ENCODE data around the gene RSPH9.
"Not testable (repeated sequence)": the region's sequence is repeated elsewhere in the genome, so short reads cannot be mapped to it uniquely, and the experiment has no call there.

Gene RSPH9

GRCh38 chr6:43687437-43688347 lies 42.9 kb downstream of the RSPH9 start, which contains the start of gene MRPS18A:
MRPS18A (minus strand) TSS chr6:43687791; CDS start chr6:43687779, 12 bp downstream.
- peak; percentile 85 for DNase-seq (ENCODE audit: low spot score)

GRCh38 chr6:43689421-43689820 lies 44.6 kb downstream of the RSPH9 start:
- DNase-seq (ENCODE audit: low spot score): no peak

- no peak for DNase-seq (ENCODE audit: low spot score)
Observed at GRCh38 chr6:43695215-43695966, 50.6 kb downstream of the RSPH9 start.

GRCh38 chr6:43695967-43696291 lies 51.1 kb downstream of the RSPH9 start:
- DNase-seq (ENCODE audit: low spot score): no peak

- DNase-seq (ENCODE audit: low spot score): no peak
Observed at GRCh38 chr6:43697421-43697820, 52.6 kb downstream of the RSPH9 start.

GRCh38 chr6:43698584-43699349 lies 53.9 kb downstream of the RSPH9 start:
- DNase-seq (ENCODE audit: low spot score): peak; percentile 47

GRCh38 chr6:43699564-43700186 lies 54.8 kb downstream of the RSPH9 start:
- no peak for DNase-seq (ENCODE audit: low spot score)

- not testable (repeated sequence) for DNase-seq (ENCODE audit: low spot score)
Observed at GRCh38 chr6:43700939-43701560, 56.2 kb downstream of the RSPH9 start.

GRCh38 chr6:43702171-43702533 lies 57.3 kb downstream of the RSPH9 start:
- DNase-seq (ENCODE audit: low spot score): no peak

GRCh38 chr6:43702534-43703440 lies 58.0 kb downstream of the RSPH9 start:
- DNase-seq (ENCODE audit: low spot score): peak; percentile 91

- no peak for DNase-seq (ENCODE audit: low spot score)
Observed at GRCh38 chr6:43703512-43704429, 58.9 kb downstream of the RSPH9 start.

- no peak for DNase-seq (ENCODE audit: low spot score)
Observed at GRCh38 chr6:43705996-43706395, 61.2 kb downstream of the RSPH9 start.

GRCh38 chr6:43706788-43707187 lies 62.0 kb downstream of the RSPH9 start:
- DNase-seq (ENCODE audit: low spot score): no peak

- no peak for DNase-seq (ENCODE audit: low spot score)
Observed at GRCh38 chr6:43707269-43707668, 62.4 kb downstream of the RSPH9 start.

- DNase-seq (ENCODE audit: low spot score): no peak
Observed at GRCh38 chr6:43707767-43708166, 62.9 kb downstream of the RSPH9 start.

- DNase-seq (ENCODE audit: low spot score): no peak
Observed at GRCh38 chr6:43708860-43709653, 64.2 kb downstream of the RSPH9 start.

GRCh38 chr6:43709654-43710303 lies 64.9 kb downstream of the RSPH9 start:
- no peak for DNase-seq (ENCODE audit: low spot score)

- DNase-seq (ENCODE audit: low spot score): no peak
Observed at GRCh38 chr6:43710576-43710975, 65.7 kb downstream of the RSPH9 start.

Data from hepatic stellate cell (primary cell).